Measurements from ENCODE around the gene COL26A1.

DNA sequence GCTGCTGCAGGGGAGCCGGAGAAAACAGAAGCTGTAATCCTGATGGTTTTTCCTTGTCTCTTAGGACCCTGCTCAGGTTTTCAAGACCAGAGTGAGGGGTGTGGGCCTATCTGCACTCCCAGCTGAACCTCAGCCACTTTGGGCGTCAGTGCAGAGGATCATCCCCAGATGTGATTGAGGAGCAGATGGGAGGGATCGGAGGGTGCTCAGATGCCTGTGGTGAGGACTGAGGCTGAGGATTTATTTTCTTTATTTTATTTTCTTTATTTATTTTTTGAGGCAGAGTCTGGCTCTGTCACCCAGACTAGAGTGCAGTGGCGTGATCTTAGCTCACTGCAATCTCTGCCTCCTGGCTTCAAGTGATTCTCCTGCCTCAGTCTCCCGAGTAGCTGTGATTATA, 13.9 kb downstream of the COL26A1 start:
- TF ChIP-seq ZNF501 (tag by site-specific recombination; IDR thresholded peaks at IDR 0.05) (no peak), ZNF148 (tag by site-specific recombination; IDR thresholded peaks at IDR 0.05; ENCODE audit: borderline replicate concordance) (no peak), ZNF121 (tag by site-specific recombination; IDR thresholded peaks at IDR 0.05) (no peak), CTCF (tag by site-specific recombination; IDR thresholded peaks at IDR 0.05) (no peak), PATZ1 (tag by site-specific recombination; IDR thresholded peaks at IDR 0.05) (no peak), ZEB2 (tag by site-specific recombination; IDR thresholded peaks at IDR 0.05) (no peak), ZNF785 (tag by site-specific recombination; IDR thresholded peaks at IDR 0.05) (no peak), ZNF335 (tag by site-specific recombination; conservative IDR thresholded peaks at IDR 0.05) (no peak), PBX3 (CRISPR knock-in tag; IDR thresholded peaks at IDR 0.05) (no peak)
